Testis (tissue), 3 donors: ENCODE measurements around the gene PCDHGA1. TPM values are rescaled to one million over a fixed set of nuclear protein-coding genes. Genes with fewer than 3 reads are reported as not detected.

ENCODE experiments used
- DNase-seq: peaks from one replicate; pipeline ENCODE4 v3.0.0-alpha.2; 2019
- H3K27ac ChIP-seq, 2 donors: fragments of 200-600 bp; sonication (generic); one replicate each; pipeline ENCODE4 v1.5.1; 2019
- H3K27me3 ChIP-seq: fragments of 200-600 bp; sonication (generic); one replicate; pipeline ENCODE4 v1.5.1; 2019
- H3K36me3 ChIP-seq: fragments of 200-600 bp; sonication (generic); one replicate; pipeline ENCODE4 v1.5.1; 2017; ENCODE audit warnings: low read depth; ENCODE audit errors: missing control alignments
- H3K4me1 ChIP-seq: fragments of 200-600 bp; sonication (generic); one replicate; pipeline ENCODE4 v1.5.1; 2019
- H3K4me3 ChIP-seq, 2 donors: fragments of 200-600 bp; sonication (generic); one replicate each; pipeline ENCODE4 v1.5.1; 2017 to 2019
- H3K9me3 ChIP-seq: fragments of 200-600 bp; sonication (generic); one replicate; pipeline ENCODE4 v1.5.1; 2017
- CTCF ChIP-seq, 3 experiments: fragments of 450-650 bp in 2 of 3; fragments of 200-600 bp in 1 of 3; sonication (generic) in 1 of 3; IDR thresholded peaks; one replicate each; pipeline ENCODE4 v1.5.1; 2016 to 2019; ENCODE audit warnings: antibody characterized with exemption in 3 of 3, mild to moderate bottlenecking in 2 of 3, moderate library complexity in 1 of 3
- POLR2A ChIP-seq: fragments of 450-650 bp; IDR thresholded peaks from one replicate; pipeline ENCODE4 v1.6.1; 2017; ENCODE audit warnings: antibody characterized with exemption, mild to moderate bottlenecking, moderate library complexity
- WGBS, 2 donors: methylation state at CpG; one replicate each; pipeline ENCODE4 v1.1.5; 2018; 5-methylcytosine and 5-hydroxymethylcytosine counted together
- intact Hi-C: fragments of 100-400 bp; cut with DNase I; formaldehyde crosslinking; loops from one replicate; pipeline ENCODE4 v1.15.1; 2023; ENCODE audit warnings: low total_unique reads
- polyA plus RNA-seq: library from polyadenylated mRNA; stranded (reverse); fragments of 350-450 nt; fragmentation: Illumina TruSeq; extraction: RNeasy Lipid Tissue Mini Kit (QIAGEN cat#74804); gene quantifications from one replicate; pipeline ENCODE4 v1.2.3, GENCODE V29; 2014; ENCODE audit warnings: low read depth, low replicate concordance; ENCODE audit not compliant: insufficient read depth
- total RNA-seq, 2 donors: library from RNA; depleted of rRNA; stranded (reverse); fragments of >200 nt; gene quantifications; one replicate each; pipeline ENCODE4 v1.2.3, GENCODE V29; 2016

The PCDHGA1 gene
- total and polyA plus RNA-seq, 3 donors from 2014 or later, result 1.6 to 13.1 (median 8.7) TPM

- Histone ChIP-seq H3K27me3 (no peaks in the 10 kb centered on the region), H3K4me1 (peaks cover 14% of the 10 kb centered on the region), H3K36me3 (no peaks in the 10 kb centered on the region), H3K9me3 (no peaks in the 10 kb centered on the region), H3K27ac (peak overlapping the region; percentile 27 to 71), H3K4me3 (no peak overlapping the region)
- peak; percentile 57 for DNase-seq
- WGBS, 2 donors, result 41 to 52% methylated on average over 10 to 11 of the region's 11 CpGs
- TF ChIP-seq CTCF (IDR thresholded peaks at IDR 0.05) (no peak), POLR2A (no peak)
- intact Hi-C loops, result no loop called here
Measured at GRCh38 chr5:141507387-141508091, 177.2 kb downstream of the PCDHGA1 start.

- Histone ChIP-seq H3K27ac (peak overlapping the region; percentile 27 to 71), H3K4me1 (peaks cover 14% of the 10 kb centered on the region), H3K36me3 (no peaks in the 10 kb centered on the region), H3K4me3 (no peak overlapping the region), H3K27me3 (no peaks in the 10 kb centered on the region), H3K9me3 (no peaks in the 10 kb centered on the region)
- intact Hi-C loops, result no loop called here
- 26 to 51% methylated on average over 9 of the region's 9 CpGs for WGBS, 2 donors
- DNase-seq, result no peak
- TF ChIP-seq CTCF (IDR thresholded peaks at IDR 0.05) (no peak), POLR2A (no peak)
Measured at GRCh38 chr5:141508440-141508797, 178.1 kb downstream of the PCDHGA1 start.

- H3K9me3 ChIP-seq, result no peaks in the 10 kb centered on the region
- no peaks in the 10 kb centered on the region for H3K27me3 ChIP-seq
- TF ChIP-seq CTCF (IDR thresholded peaks at IDR 0.05), result no peak
- H3K36me3 ChIP-seq, result no peaks in the 10 kb centered on the region
- intact Hi-C loops, result no loop called here
- DNase-seq, result no peak
- peak overlapping the region in 1 of 2 donors; percentile 71 for H3K27ac ChIP-seq
- no peak overlapping the region for H3K4me3 ChIP-seq
- 32 to 48% methylated on average over 21 to 23 of the region's 23 CpGs for WGBS, 2 donors
- H3K4me1 ChIP-seq, result peaks cover 18% of the 10 kb centered on the region
Measured at GRCh38 chr5:141508798-141509611, 178.7 kb downstream of the PCDHGA1 start.

- WGBS, 2 donors, result 89 to 92% methylated on average over 9 of the region's 9 CpGs
Measured at GRCh38 chr5:141510160-141510559, 179.8 kb downstream of the PCDHGA1 start.

More at GRCh38 chr5:141510160-141510559, 179.8 kb downstream of the PCDHGA1 start:
- Histone ChIP-seq H3K36me3 (no peaks in the 10 kb centered on the region), H3K4me3 (no peak overlapping the region), H3K9me3 (no peaks in the 10 kb centered on the region), H3K27ac (no peak overlapping the region), H3K27me3 (no peaks in the 10 kb centered on the region), H3K4me1 (peaks cover 23% of the 10 kb centered on the region)
- TF ChIP-seq POLR2A (no peak), CTCF (IDR thresholded peaks at IDR 0.05) (no peak)
- intact Hi-C loops, result loop anchor here (5.0 kb wide), 1 partner anchor 33 kb away; the partner anchor contains the start of gene PCDHGC3
- DNase-seq, result no peak
